SU-DHL-6 (cell line): ENCODE data around the gene MISP.

Source experiments
- EZH2phosphoT487 ChIP-seq: fragments of 200-600 bp; sonication (generic), shearing (Covaris generic); conservative IDR thresholded peaks from 2 replicates; pipeline ENCODE4 v1.6.1; 2018; ENCODE audit warnings: mild to moderate bottlenecking, antibody characterized with exemption, low read length, moderate library complexity, mixed read lengths
- TF ChIP-seq, protein P1 (sequence below): fragments of 200-600 bp; sonication (generic); IDR thresholded peaks from one replicate; pipeline ENCODE4 v1.5.1; 2017; ENCODE audit warnings: antibody characterized with exemption, mild to moderate bottlenecking, low read length, moderate library complexity; ENCODE audit not compliant: insufficient read depth, poor library complexity, severe bottlenecking

DNA sequence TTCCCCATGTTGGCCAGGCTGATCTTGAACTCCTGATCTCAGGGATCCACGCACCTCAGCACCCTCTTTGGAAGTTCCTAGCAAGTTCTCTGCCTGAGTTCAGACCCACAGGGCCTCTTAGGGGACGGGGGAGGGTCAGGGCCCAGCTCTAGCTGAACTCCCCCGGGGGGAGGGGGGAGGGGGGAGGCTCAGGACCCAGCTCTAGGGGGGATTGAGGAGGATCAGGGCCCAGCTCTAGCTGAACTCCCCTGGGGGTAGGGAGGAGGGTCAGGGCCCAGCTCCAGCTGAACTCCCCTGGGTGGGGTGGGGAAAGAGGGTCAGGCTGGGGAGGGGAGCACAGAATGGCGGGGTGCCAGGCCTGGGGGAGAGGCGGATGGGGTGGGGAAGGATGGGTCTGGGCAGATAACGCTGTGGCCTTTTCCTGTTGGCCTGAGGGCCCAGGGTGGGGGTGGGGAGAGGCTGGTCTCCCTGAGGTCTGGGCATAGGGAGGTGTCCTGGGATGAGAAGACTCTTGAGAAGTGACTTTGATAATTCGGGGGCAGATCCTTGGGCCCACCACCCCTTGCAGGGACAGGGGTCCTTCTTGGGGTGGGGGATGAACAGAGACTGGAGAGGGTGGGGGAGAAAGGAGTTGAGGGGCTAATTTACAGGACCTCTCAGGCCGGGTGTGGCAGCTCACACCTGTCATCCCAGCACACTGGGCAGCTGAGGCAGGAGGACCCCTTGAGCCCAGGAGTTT is 40.8 kb downstream of the MISP start:
- TF ChIP-seq, protein P1, sequence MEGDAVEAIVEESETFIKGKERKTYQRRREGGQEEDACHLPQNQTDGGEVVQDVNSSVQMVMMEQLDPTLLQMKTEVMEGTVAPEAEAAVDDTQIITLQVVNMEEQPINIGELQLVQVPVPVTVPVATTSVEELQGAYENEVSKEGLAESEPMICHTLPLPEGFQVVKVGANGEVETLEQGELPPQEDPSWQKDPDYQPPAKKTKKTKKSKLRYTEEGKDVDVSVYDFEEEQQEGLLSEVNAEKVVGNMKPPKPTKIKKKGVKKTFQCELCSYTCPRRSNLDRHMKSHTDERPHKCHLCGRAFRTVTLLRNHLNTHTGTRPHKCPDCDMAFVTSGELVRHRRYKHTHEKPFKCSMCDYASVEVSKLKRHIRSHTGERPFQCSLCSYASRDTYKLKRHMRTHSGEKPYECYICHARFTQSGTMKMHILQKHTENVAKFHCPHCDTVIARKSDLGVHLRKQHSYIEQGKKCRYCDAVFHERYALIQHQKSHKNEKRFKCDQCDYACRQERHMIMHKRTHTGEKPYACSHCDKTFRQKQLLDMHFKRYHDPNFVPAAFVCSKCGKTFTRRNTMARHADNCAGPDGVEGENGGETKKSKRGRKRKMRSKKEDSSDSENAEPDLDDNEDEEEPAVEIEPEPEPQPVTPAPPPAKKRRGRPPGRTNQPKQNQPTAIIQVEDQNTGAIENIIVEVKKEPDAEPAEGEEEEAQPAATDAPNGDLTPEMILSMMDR = no peak
- TF ChIP-seq EZH2phosphoT487 = no peak
